Neuronal stem cell (in vitro differentiated cells): ENCODE measurements around the gene GOSR2.

Experiments used
- DNase-seq: peaks from one replicate; pipeline ENCODE4 v3.0.0-alpha.2; 2013; ENCODE audit warnings: low spot score
- H2AFZ ChIP-seq: one replicate; pipeline ENCODE4 v1.6.1; 2013; ENCODE audit warnings: mild to moderate bottlenecking, low read length, inconsistent platforms
- H2AK5ac ChIP-seq: 2 replicates; pipeline ENCODE4 v1.6.1; 2013; ENCODE audit warnings: low read depth, mild to moderate bottlenecking, inconsistent platforms, low read length, moderate library complexity, mixed read lengths
- H2BK120ac ChIP-seq: 2 replicates; pipeline ENCODE4 v1.6.1; 2013; ENCODE audit warnings: low read depth, mild to moderate bottlenecking, inconsistent platforms, low read length, moderate library complexity, mixed read lengths
- H2BK12ac ChIP-seq: one replicate; pipeline ENCODE4 v1.6.1; 2013; ENCODE audit warnings: low read length, inconsistent platforms
- H2BK15ac ChIP-seq: 2 replicates; pipeline ENCODE4 v1.6.1; 2013; ENCODE audit warnings: mild to moderate bottlenecking, low read length, inconsistent platforms, mixed read lengths
- H2BK5ac ChIP-seq: one replicate; pipeline ENCODE4 v1.6.1; 2013; ENCODE audit warnings: inconsistent platforms, mild to moderate bottlenecking, low read length, moderate library complexity
- H3K14ac ChIP-seq: one replicate; pipeline ENCODE4 v1.6.1; 2013; ENCODE audit warnings: low read length, inconsistent platforms
- H3K18ac ChIP-seq: 2 replicates; pipeline ENCODE4 v1.6.1; 2013; ENCODE audit warnings: low read length, inconsistent platforms
- H3K23ac ChIP-seq: 2 replicates; pipeline ENCODE4 v1.6.1; 2013; ENCODE audit warnings: low read depth, mild to moderate bottlenecking, mixed read lengths, low read length, inconsistent platforms; ENCODE audit not compliant: poor library complexity
- H3K27ac ChIP-seq: replicated peaks from 3 replicates; pipeline ENCODE4 v1.5.1; 2013; ENCODE audit warnings: low read length, inconsistent platforms
- H3K27me3 ChIP-seq, 3 experiments: 2 replicates each; pipeline ENCODE4 v1.6.1; 2013; ENCODE audit warnings: low read length in 3 of 3, mild to moderate bottlenecking in 2 of 3, inconsistent platforms in 1 of 3, low read depth in 1 of 3, mixed read lengths in 1 of 3, moderate library complexity in 1 of 3; ENCODE audit not compliant: control insufficient read depth in 3 of 3, insufficient read depth in 3 of 3
- H3K36me3 ChIP-seq, 2 donors: replicated peaks in 1 of 2; 2 replicates each; pipeline ENCODE4 v1.6.1; 2013; ENCODE audit warnings: low read length in 2 of 2; ENCODE audit not compliant: control insufficient read depth in 2 of 2, insufficient read depth in 2 of 2
- H3K4ac ChIP-seq: 2 replicates; pipeline ENCODE4 v1.6.1; 2013; ENCODE audit warnings: inconsistent platforms, mild to moderate bottlenecking, low read length, moderate library complexity
- H3K4me1 ChIP-seq, 2 donors: 1 replicate in 1 of 2; 2 replicates in 1 of 2; pipeline ENCODE4 v1.6.1; 2013; ENCODE audit warnings: low read length in 2 of 2, low read depth in 1 of 2; ENCODE audit not compliant: control insufficient read depth in 2 of 2, insufficient read depth in 1 of 2
- H3K4me2 ChIP-seq: one replicate; pipeline ENCODE4 v1.6.1; 2013; ENCODE audit warnings: mild to moderate bottlenecking, low read length, inconsistent platforms; ENCODE audit not compliant: insufficient read depth, poor library complexity, severe bottlenecking
- H3K4me3 ChIP-seq, 2 donors: 2 replicates each; pipeline ENCODE4 v1.5.1; 2013; ENCODE audit warnings: low read length in 2 of 2, mild to moderate bottlenecking in 2 of 2, inconsistent platforms in 1 of 2, moderate library complexity in 1 of 2
- H3K79me1 ChIP-seq: one replicate; pipeline ENCODE4 v1.6.1; 2013; ENCODE audit warnings: low read depth, mild to moderate bottlenecking, inconsistent platforms, low read length, moderate library complexity
- H3K9ac ChIP-seq: one replicate; pipeline ENCODE4 v1.6.1; 2013; ENCODE audit warnings: mild to moderate bottlenecking, low read depth, low read length, inconsistent platforms; ENCODE audit not compliant: poor library complexity
- H3K9me3 ChIP-seq, 2 donors: replicated peaks in 1 of 2; 2 replicates each; pipeline versions ENCODE3 to v1.6.1; 2013; ENCODE audit warnings: low read length in 2 of 2, mild to moderate bottlenecking in 2 of 2, inconsistent platforms in 1 of 2, low read depth in 1 of 2, mixed read lengths in 1 of 2, moderate library complexity in 1 of 2; ENCODE audit not compliant: control insufficient read depth in 2 of 2, insufficient read depth in 1 of 2
- H4K8ac ChIP-seq: one replicate; pipeline ENCODE4 v1.6.1; 2013; ENCODE audit warnings: low read depth, mild to moderate bottlenecking, inconsistent platforms, low read length, moderate library complexity
- H4K91ac ChIP-seq: one replicate; pipeline ENCODE4 v1.6.1; 2013; ENCODE audit warnings: low read length, low read depth, mild to moderate bottlenecking, inconsistent platforms; ENCODE audit not compliant: poor library complexity
- WGBS, 2 donors: extraction: QIAGEN DNeasy Blood & Tissue Kit; methylation state at CpG; one replicate each; pipeline ENCODE4 v1.1.7; 2013; ENCODE audit warnings: missing lambda C conversion rate in 2 of 2, mixed read lengths in 1 of 2; ENCODE audit not compliant: insufficient read length in 2 of 2, insufficient replicate concordance in 1 of 2; ENCODE audit errors: extremely low coverage in 2 of 2; 5-methylcytosine and 5-hydroxymethylcytosine counted together

The GOSR2 gene

GRCh38 chr17:46977750-46978488 is 55.0 kb downstream of the GOSR2 start:
- Histone ChIP-seq H3K4me2 (peak overlapping the region; percentile 87), H3K36me3 (peaks cover 0 to 5% of the 10 kb centered on the region in 2 donors), H3K9me3 (no peaks in the 10 kb centered on the region), H3K9ac (peak overlapping the region; percentile 83), H3K18ac (peak overlapping the region; percentile 95), H2BK15ac (no peak overlapping the region), H3K27ac (no peak overlapping the region), H3K23ac (peak overlapping the region; percentile 70), H3K4me1 (peaks cover 13 to 22% of the 10 kb centered on the region in 2 donors), H3K79me1 (no peaks in the 10 kb centered on the region), H3K4me3 (peak overlapping the region; percentile 80 to 96), H3K14ac (peak overlapping the region; percentile 3), H2AFZ (peak overlapping the region; percentile 94), H4K8ac (no peak overlapping the region), H3K27me3 (peaks cover 0 to 27% (median 13%) of the 10 kb centered on the region in 3 experiments), H3K4ac (no peak overlapping the region), H2AK5ac (no peak overlapping the region), H2BK5ac (no peak overlapping the region), H2BK120ac (no peak overlapping the region), H2BK12ac (no peak overlapping the region), H4K91ac (no peak overlapping the region)
- no peak for DNase-seq
- WGBS, 2 donors: no CpG with 5 or more reads among the region's 36 CpGs

GRCh38 chr17:46978489-46979146 is 55.7 kb downstream of the GOSR2 start:
- H2BK15ac ChIP-seq: peak overlapping the region; percentile 38
- H3K36me3 ChIP-seq: peaks cover 0 to 5% of the 10 kb centered on the region in 2 donors
- peak overlapping the region; percentile 87 for H3K4me2 ChIP-seq
- no peak overlapping the region for H4K8ac ChIP-seq
- H3K9me3 ChIP-seq: no peaks in the 10 kb centered on the region
- no CpG with 5 or more reads among the region's 83 CpGs for WGBS, 2 donors
- peak overlapping the region; percentile 83 for H3K9ac ChIP-seq
- H3K79me1 ChIP-seq: no peaks in the 10 kb centered on the region
- H3K4me3 ChIP-seq: peak overlapping the region; percentile 80 to 96
- peak; percentile 21 for DNase-seq
- peaks cover 0 to 27% (median 13%) of the 10 kb centered on the region in 3 experiments for H3K27me3 ChIP-seq
- H2AK5ac ChIP-seq: no peak overlapping the region
- peak overlapping the region; percentile 70 for H3K23ac ChIP-seq
- peaks cover 13 to 22% of the 10 kb centered on the region in 2 donors for H3K4me1 ChIP-seq
- no peak overlapping the region for H2BK5ac ChIP-seq
- no peak overlapping the region for H3K27ac ChIP-seq
- H3K18ac ChIP-seq: peak overlapping the region; percentile 80
- no peak overlapping the region for H2BK12ac ChIP-seq
- H3K4ac ChIP-seq: peak overlapping the region; percentile 76
- no peak overlapping the region for H2BK120ac ChIP-seq
- peak overlapping the region; percentile 94 for H2AFZ ChIP-seq
- peak overlapping the region; percentile 3 for H3K14ac ChIP-seq
- no peak overlapping the region for H4K91ac ChIP-seq

GRCh38 chr17:46979147-46979863 is 56.3 kb downstream of the GOSR2 start, which contains the start of gene RPRML:
TSS of gene RPRML (minus strand) at chr17:46979253. CDS start at chr17:46979007, 246 bp downstream.
- H4K8ac ChIP-seq: no peak within 1 kb of the TSS
- WGBS, 2 donors: no CpG with 5 or more reads among the region's 57 CpGs
- H3K27ac ChIP-seq: no peak within 1 kb of the TSS
- no peaks in the 10 kb centered on the region for H3K79me1 ChIP-seq
- peak within 1 kb of the TSS; percentile 38 for H2BK15ac ChIP-seq
- peak within 1 kb of the TSS; percentile 80 to 96 for H3K4me3 ChIP-seq
- H4K91ac ChIP-seq: no peak within 1 kb of the TSS
- peak within 1 kb of the TSS; percentile 87 for H3K4me2 ChIP-seq
- DNase-seq: peak; percentile 63
- H2BK12ac ChIP-seq: no peak within 1 kb of the TSS
- H3K18ac ChIP-seq: peak within 1 kb of the TSS; percentile 87
- peak within 1 kb of the TSS; percentile 76 for H3K4ac ChIP-seq
- H3K23ac ChIP-seq: peak within 1 kb of the TSS; percentile 70
- peak within 1 kb of the TSS; percentile 3 for H3K14ac ChIP-seq
- no peak within 1 kb of the TSS for H2BK5ac ChIP-seq
- H3K4me1 ChIP-seq: peaks cover 13 to 22% of the 10 kb centered on the region in 2 donors
- peak within 1 kb of the TSS; percentile 94 for H2AFZ ChIP-seq
- peaks cover 0 to 5% of the 10 kb centered on the region in 2 donors for H3K36me3 ChIP-seq
- peaks cover 0 to 27% (median 13%) of the 10 kb centered on the region in 3 experiments for H3K27me3 ChIP-seq
- H2AK5ac ChIP-seq: no peak within 1 kb of the TSS
- no peaks in the 10 kb centered on the region for H3K9me3 ChIP-seq
- no peak within 1 kb of the TSS for H2BK120ac ChIP-seq
- peak within 1 kb of the TSS; percentile 83 for H3K9ac ChIP-seq
